GM19035 (cell line): ENCODE data around the gene ZNF57.
"Not testable (repeated sequence)": the region's sequence is repeated elsewhere in the genome, so short reads cannot be mapped to it uniquely, and the experiment has no call there.

Experiments used
- ATAC-seq: cut with Tn5 transposase; IDR thresholded peaks from one replicate; pipeline ENCODE4 v1.9.1; 2021; ENCODE audit not compliant: unreplicated experiment

ZNF57 gene

GRCh38 chr19:2950286-2951124, 49.8 kb downstream of the ZNF57 start:
- peak; percentile 92 for ATAC-seq

GRCh38 chr19:2952953-2953481, 52.3 kb downstream of the ZNF57 start:
- ATAC-seq: no peak

GRCh38 chr19:2957160-2957559, 56.4 kb downstream of the ZNF57 start:
- ATAC-seq: no peak

- no peak for ATAC-seq
Observed at GRCh38 chr19:2960120-2960519, 59.4 kb downstream of the ZNF57 start.

GRCh38 chr19:2962018-2962670, 61.4 kb downstream of the ZNF57 start:
- no peak for ATAC-seq

GRCh38 chr19:2963122-2963521, 62.4 kb downstream of the ZNF57 start:
- no peak for ATAC-seq

- ATAC-seq: not testable (repeated sequence)
Observed at GRCh38 chr19:2963631-2964030, 62.9 kb downstream of the ZNF57 start.

GRCh38 chr19:2964874-2965273, 64.1 kb downstream of the ZNF57 start:
- no peak for ATAC-seq

GRCh38 chr19:2967972-2968371, 67.2 kb downstream of the ZNF57 start:
- no peak for ATAC-seq
